HCT116 (cell line): ENCODE results near the gene ZFAND6.

Experiments used
- CTCF ChIP-seq, 3 experiments: fragments of 200-600 bp in 1 of 3; sonication (generic) in 1 of 3; IDR thresholded peaks in 2 of 3; conservative IDR thresholded peaks in 1 of 3; 2 replicates each; pipeline ENCODE4 v1.5.1; 2012 to 2017; ENCODE audit warnings: low read depth in 2 of 3, low read length in 2 of 3, antibody characterized with exemption in 1 of 3, borderline replicate concordance in 1 of 3, control low read depth in 1 of 3, mild to moderate bottlenecking in 1 of 3, mixed read lengths in 1 of 3, mixed run types in 1 of 3, moderate library complexity in 1 of 3; ENCODE audit not compliant: insufficient read depth in 1 of 3
- EZH2 ChIP-seq: fragments of 200-600 bp; sonication (generic); IDR thresholded peaks from 2 replicates; pipeline ENCODE4 v1.6.1; 2017; ENCODE audit warnings: antibody characterized with exemption, mixed run types
- MAX ChIP-seq: IDR thresholded peaks from 2 replicates; pipeline ENCODE4 v1.6.1; 2012
- POLR2A ChIP-seq: IDR thresholded peaks from 2 replicates; pipeline ENCODE4 v1.7.0; 2011; ENCODE audit warnings: borderline replicate concordance; ENCODE audit not compliant: insufficient read depth, insufficient read length; ENCODE audit errors: extremely low read depth
- SIN3A ChIP-seq: IDR thresholded peaks from 2 replicates; pipeline ENCODE4 v1.6.1; 2012; ENCODE audit warnings: low read depth
- SP1 ChIP-seq: IDR thresholded peaks from 2 replicates; pipeline ENCODE4 v1.6.1; 2012; ENCODE audit warnings: low read depth
- TCF7L2 ChIP-seq: IDR thresholded peaks from 2 replicates; pipeline ENCODE4 v1.7.0; 2011; ENCODE audit warnings: borderline replicate concordance, inconsistent platforms; ENCODE audit not compliant: insufficient read depth, insufficient read length; ENCODE audit errors: extremely low read depth
- ZBTB33 ChIP-seq: IDR thresholded peaks from 2 replicates; pipeline ENCODE4 v1.6.1; 2011; ENCODE audit warnings: mild to moderate bottlenecking, low read length, moderate library complexity; ENCODE audit not compliant: insufficient replicate concordance; ENCODE audit errors: extremely low read depth

GRCh38 chr15:80061582-80061981 lies 2.1 kb downstream of the ZFAND6 start:
- no peak for TF ChIP-seq CTCF (IDR thresholded peaks at IDR 0.05 in 2 of 3, conservative IDR thresholded peaks at IDR 0.05 in 1 of 3; ENCODE audit: borderline replicate concordance in 1 of 3, insufficient read depth in 1 of 3, low read depth in 2 of 3, low read length in 2 of 3)
- no peak for TF ChIP-seq EZH2
- TF ChIP-seq ZBTB33: no peak
- no peak for TF ChIP-seq TCF7L2
- TF ChIP-seq POLR2A: no peak
- TF ChIP-seq MAX: no peak
- TF ChIP-seq SP1: no peak
- TF ChIP-seq SIN3A: no peak
